ENCODE data around the gene EPHA8.

DNA sequence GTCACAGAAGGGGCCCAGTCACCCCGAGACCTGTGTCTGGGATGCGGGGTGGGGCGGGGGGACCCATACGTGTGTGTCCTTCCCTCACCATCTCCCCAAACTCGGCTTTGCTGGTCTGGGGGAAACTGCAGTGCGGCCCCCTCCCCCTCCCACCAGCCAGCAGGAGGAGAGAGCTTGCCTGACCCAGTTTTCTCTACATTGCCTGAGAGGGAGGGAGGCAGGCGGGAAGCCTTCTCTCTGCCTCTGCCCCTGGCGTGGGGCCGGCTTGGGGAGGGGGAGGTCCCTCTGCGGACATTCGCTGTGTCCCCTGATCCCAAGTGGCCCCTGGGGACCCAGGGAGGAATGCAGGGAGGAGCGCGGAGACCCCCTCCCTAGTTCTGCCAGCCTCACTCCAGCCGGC is 3.9 kb downstream of the EPHA8 start:
- no peak for TF ChIP-seq EZH2 (IDR thresholded peaks at IDR 0.05; ENCODE audit: low read length)
- TF ChIP-seq, protein P1, sequence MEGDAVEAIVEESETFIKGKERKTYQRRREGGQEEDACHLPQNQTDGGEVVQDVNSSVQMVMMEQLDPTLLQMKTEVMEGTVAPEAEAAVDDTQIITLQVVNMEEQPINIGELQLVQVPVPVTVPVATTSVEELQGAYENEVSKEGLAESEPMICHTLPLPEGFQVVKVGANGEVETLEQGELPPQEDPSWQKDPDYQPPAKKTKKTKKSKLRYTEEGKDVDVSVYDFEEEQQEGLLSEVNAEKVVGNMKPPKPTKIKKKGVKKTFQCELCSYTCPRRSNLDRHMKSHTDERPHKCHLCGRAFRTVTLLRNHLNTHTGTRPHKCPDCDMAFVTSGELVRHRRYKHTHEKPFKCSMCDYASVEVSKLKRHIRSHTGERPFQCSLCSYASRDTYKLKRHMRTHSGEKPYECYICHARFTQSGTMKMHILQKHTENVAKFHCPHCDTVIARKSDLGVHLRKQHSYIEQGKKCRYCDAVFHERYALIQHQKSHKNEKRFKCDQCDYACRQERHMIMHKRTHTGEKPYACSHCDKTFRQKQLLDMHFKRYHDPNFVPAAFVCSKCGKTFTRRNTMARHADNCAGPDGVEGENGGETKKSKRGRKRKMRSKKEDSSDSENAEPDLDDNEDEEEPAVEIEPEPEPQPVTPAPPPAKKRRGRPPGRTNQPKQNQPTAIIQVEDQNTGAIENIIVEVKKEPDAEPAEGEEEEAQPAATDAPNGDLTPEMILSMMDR (optimal IDR thresholded peaks at IDR 0.05 in 1 of 3, IDR thresholded peaks at IDR 0.05 in 1 of 3, conservative IDR thresholded peaks at IDR 0.05 in 1 of 3; ENCODE audit: extremely low read depth in 1 of 3, insufficient read depth in 2 of 3, low read length in 3 of 3), result no peak

All from keratinocyte (primary cell).